ENCODE data around the gene ZC3H12D.

The ZC3H12D gene

DNA sequence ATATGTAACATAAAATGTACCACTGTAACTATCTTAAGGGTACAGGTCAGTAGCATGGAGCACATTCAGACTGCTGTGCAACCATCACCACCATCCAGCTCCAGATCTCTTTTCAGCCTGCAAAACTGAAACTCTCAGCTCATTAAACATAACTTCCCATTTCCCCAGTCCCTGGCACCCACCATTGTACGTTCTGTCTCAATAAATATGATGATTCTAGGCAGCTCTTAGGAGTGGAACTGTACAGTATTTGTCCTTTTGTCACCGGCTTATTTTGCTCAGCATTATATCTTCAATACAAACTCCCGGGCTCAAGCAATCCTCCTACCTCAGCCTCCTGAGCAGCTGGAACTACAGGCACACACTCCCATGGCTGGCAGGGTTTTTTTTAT, 1.5 kb downstream of the ZC3H12D start (continued):
- TF ChIP-seq, protein P1, sequence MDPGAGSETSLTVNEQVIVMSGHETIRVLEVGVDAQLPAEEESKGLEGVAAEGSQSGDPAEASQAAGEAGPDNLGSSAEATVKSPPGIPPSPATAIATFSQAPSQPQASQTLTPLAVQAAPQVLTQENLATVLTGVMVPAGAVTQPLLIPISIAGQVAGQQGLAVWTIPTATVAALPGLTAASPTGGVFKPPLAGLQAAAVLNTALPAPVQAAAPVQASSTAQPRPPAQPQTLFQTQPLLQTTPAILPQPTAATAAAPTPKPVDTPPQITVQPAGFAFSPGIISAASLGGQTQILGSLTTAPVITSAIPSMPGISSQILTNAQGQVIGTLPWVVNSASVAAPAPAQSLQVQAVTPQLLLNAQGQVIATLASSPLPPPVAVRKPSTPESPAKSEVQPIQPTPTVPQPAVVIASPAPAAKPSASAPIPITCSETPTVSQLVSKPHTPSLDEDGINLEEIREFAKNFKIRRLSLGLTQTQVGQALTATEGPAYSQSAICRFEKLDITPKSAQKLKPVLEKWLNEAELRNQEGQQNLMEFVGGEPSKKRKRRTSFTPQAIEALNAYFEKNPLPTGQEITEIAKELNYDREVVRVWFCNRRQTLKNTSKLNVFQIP (CRISPR knock-in tag; IDR thresholded peaks at IDR 0.05; ENCODE audit: borderline replicate concordance, low read depth) = no peak
- TF ChIP-seq GLIS3 (CRISPR knock-in tag; IDR thresholded peaks at IDR 0.05) (no peak), TCF4 (CRISPR knock-in tag; IDR thresholded peaks at IDR 0.05; ENCODE audit: borderline replicate concordance) (no peak)
- TF ChIP-seq, protein P2, sequence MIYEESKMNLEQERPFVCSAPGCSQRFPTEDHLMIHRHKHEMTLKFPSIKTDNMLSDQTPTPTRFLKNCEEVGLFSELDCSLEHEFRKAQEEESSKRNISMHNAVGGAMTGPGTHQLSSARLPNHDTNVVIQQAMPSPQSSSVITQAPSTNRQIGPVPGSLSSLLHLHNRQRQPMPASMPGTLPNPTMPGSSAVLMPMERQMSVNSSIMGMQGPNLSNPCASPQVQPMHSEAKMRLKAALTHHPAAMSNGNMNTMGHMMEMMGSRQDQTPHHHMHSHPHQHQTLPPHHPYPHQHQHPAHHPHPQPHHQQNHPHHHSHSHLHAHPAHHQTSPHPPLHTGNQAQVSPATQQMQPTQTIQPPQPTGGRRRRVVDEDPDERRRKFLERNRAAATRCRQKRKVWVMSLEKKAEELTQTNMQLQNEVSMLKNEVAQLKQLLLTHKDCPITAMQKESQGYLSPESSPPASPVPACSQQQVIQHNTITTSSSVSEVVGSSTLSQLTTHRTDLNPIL (CRISPR knock-in tag; IDR thresholded peaks at IDR 0.05; ENCODE audit: low read depth) = no peak

DNA sequence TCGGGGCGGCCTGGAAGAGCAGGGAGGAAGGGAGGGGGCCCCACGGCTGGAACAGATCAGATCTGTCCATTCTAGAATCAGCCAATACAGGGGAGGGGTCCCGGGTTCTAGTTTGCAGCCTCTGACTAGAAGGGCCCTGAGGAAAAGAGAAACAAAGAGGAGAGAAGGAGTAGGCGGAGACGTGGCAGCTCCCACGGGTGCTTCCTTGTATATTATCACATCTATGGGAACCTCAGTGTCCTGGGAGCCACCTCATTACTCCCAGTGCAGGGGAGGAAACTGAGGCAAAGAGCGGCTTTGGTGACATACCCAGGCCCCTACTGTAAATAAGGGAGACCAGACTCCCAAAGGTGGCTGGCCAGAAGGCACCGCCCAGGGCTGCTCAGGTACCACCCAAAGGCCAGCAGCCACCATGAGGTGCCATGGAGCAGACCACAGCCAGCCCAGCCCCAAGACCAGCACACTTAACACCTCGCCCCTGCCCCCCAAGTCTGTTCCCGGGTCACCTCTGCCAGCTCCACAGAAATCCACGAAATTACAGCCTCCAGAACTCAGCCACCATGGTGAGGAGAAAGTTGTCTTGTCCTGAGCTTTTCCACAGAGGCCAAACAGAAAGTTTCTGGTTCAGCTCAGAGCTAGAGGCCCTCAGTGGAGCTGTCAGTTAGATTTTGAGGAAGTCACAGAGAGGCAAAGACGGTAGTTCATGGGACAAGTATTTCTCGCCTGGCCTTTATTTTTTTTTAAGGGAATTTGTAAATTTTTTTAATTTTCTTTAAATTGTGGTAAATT, 2.1 kb downstream of the ZC3H12D start:
- no peak for ATAC-seq

DNA sequence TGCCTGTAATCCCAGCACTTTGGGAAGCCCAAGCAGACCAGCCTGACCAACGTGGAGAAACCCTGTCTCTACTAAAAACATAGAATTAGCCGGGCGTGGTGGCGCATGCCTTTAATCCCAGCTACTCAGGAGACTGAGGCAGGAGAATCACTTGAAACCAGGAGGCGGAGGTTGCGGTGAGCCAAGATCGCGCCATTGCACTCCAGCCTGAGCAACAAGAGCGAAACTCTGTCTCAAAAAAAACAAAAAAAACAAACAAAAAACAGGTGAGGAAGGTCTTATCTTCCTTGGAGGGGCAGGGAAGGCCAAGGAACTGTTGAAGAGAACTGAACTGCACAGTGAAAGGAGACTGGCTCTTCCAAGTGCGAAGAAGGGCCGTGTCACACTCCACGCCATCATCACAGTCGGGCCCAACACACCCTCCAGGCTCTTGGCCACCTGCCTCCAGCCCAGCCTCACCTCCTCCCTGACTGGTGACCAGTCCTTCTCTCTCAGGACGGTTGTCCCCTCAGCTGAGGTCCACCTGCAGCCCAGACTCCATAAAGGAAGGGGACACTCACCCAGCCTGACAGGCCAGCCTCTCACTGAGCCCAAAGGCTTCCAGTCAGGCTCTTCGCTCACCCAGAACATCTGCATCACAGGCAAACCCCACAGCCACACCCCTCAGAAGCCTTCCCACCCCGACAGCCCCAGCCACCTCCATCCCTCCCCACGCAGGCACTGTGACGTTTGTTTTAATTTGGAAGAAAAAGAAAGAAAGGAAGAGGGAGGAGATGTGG, 4.1 kb downstream of the ZC3H12D start:
- no peak for ATAC-seq
- TF ChIP-seq, protein P2 (CRISPR knock-in tag; IDR thresholded peaks at IDR 0.05; ENCODE audit: low read depth) = no peak
- TF ChIP-seq, protein P3, sequence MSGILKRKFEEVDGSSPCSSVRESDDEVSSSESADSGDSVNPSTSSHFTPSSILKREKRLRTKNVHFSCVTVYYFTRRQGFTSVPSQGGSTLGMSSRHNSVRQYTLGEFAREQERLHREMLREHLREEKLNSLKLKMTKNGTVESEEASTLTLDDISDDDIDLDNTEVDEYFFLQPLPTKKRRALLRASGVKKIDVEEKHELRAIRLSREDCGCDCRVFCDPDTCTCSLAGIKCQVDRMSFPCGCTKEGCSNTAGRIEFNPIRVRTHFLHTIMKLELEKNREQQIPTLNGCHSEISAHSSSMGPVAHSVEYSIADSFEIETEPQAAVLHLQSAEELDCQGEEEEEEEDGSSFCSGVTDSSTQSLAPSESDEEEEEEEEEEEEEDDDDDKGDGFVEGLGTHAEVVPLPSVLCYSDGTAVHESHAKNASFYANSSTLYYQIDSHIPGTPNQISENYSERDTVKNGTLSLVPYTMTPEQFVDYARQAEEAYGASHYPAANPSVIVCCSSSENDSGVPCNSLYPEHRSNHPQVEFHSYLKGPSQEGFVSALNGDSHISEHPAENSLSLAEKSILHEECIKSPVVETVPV (CRISPR knock-in tag; IDR thresholded peaks at IDR 0.05) = no peak
- TF ChIP-seq RARB (CRISPR knock-in tag; IDR thresholded peaks at IDR 0.05) (no peak), ZFP3 (CRISPR knock-in tag; IDR thresholded peaks at IDR 0.05) (no peak), SNAI2 (CRISPR knock-in tag; IDR thresholded peaks at IDR 0.05) (no peak), ZC3H10 (CRISPR knock-in tag; IDR thresholded peaks at IDR 0.05) (no peak), GLIS3 (CRISPR knock-in tag; IDR thresholded peaks at IDR 0.05) (no peak), ZNF70 (CRISPR knock-in tag; IDR thresholded peaks at IDR 0.05) (no peak), ARNTL (CRISPR knock-in tag; IDR thresholded peaks at IDR 0.05; ENCODE audit: borderline replicate concordance, low read depth) (no peak), TOX (CRISPR knock-in tag; IDR thresholded peaks at IDR 0.05; ENCODE audit: borderline replicate concordance) (no peak), ZFP30 (CRISPR knock-in tag; IDR thresholded peaks at IDR 0.05) (no peak), OSR1 (CRISPR knock-in tag; IDR thresholded peaks at IDR 0.05) (no peak), ESRRG (CRISPR knock-in tag; IDR thresholded peaks at IDR 0.05) (no peak), BACH2 (CRISPR knock-in tag; IDR thresholded peaks at IDR 0.05; ENCODE audit: borderline replicate concordance) (no peak), PPARA (CRISPR knock-in tag; IDR thresholded peaks at IDR 0.05; ENCODE audit: borderline replicate concordance) (no peak), ZNF8 (CRISPR knock-in tag; IDR thresholded peaks at IDR 0.05) (no peak)
- TF ChIP-seq, protein P1 (CRISPR knock-in tag; IDR thresholded peaks at IDR 0.05; ENCODE audit: borderline replicate concordance, low read depth) = no peak

More for the DNA sequence above, 2.1 kb downstream of the ZC3H12D start:
- TF ChIP-seq ZNF565 (CRISPR knock-in tag; conservative IDR thresholded peaks at IDR 0.05; ENCODE audit: low read depth) (no peak), OSR1 (CRISPR knock-in tag; IDR thresholded peaks at IDR 0.05) (no peak), ZC3H10 (CRISPR knock-in tag; IDR thresholded peaks at IDR 0.05) (no peak), PPARA (CRISPR knock-in tag; IDR thresholded peaks at IDR 0.05; ENCODE audit: borderline replicate concordance) (no peak), TOX (CRISPR knock-in tag; IDR thresholded peaks at IDR 0.05; ENCODE audit: borderline replicate concordance) (no peak), GLIS3 (CRISPR knock-in tag; IDR thresholded peaks at IDR 0.05) (no peak), ESRRG (CRISPR knock-in tag; IDR thresholded peaks at IDR 0.05) (no peak), ZFP3 (CRISPR knock-in tag; IDR thresholded peaks at IDR 0.05) (no peak)
- TF ChIP-seq, protein P4, sequence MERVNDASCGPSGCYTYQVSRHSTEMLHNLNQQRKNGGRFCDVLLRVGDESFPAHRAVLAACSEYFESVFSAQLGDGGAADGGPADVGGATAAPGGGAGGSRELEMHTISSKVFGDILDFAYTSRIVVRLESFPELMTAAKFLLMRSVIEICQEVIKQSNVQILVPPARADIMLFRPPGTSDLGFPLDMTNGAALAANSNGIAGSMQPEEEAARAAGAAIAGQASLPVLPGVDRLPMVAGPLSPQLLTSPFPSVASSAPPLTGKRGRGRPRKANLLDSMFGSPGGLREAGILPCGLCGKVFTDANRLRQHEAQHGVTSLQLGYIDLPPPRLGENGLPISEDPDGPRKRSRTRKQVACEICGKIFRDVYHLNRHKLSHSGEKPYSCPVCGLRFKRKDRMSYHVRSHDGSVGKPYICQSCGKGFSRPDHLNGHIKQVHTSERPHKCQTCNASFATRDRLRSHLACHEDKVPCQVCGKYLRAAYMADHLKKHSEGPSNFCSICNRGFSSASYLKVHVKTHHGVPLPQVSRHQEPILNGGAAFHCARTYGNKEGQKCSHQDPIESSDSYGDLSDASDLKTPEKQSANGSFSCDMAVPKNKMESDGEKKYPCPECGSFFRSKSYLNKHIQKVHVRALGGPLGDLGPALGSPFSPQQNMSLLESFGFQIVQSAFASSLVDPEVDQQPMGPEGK (CRISPR knock-in tag; IDR thresholded peaks at IDR 0.05; ENCODE audit: borderline replicate concordance) = no peak
- TF ChIP-seq, protein P5, sequence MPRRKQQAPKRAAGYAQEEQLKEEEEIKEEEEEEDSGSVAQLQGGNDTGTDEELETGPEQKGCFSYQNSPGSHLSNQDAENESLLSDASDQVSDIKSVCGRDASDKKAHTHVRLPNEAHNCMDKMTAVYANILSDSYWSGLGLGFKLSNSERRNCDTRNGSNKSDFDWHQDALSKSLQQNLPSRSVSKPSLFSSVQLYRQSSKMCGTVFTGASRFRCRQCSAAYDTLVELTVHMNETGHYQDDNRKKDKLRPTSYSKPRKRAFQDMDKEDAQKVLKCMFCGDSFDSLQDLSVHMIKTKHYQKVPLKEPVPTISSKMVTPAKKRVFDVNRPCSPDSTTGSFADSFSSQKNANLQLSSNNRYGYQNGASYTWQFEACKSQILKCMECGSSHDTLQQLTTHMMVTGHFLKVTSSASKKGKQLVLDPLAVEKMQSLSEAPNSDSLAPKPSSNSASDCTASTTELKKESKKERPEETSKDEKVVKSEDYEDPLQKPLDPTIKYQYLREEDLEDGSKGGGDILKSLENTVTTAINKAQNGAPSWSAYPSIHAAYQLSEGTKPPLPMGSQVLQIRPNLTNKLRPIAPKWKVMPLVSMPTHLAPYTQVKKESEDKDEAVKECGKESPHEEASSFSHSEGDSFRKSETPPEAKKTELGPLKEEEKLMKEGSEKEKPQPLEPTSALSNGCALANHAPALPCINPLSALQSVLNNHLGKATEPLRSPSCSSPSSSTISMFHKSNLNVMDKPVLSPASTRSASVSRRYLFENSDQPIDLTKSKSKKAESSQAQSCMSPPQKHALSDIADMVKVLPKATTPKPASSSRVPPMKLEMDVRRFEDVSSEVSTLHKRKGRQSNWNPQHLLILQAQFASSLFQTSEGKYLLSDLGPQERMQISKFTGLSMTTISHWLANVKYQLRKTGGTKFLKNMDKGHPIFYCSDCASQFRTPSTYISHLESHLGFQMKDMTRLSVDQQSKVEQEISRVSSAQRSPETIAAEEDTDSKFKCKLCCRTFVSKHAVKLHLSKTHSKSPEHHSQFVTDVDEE (CRISPR knock-in tag; IDR thresholded peaks at IDR 0.05) = no peak

All from SK-N-SH treated with all-trans-retinoic acid at 6 μM for 48 hours (cell line).